GM23338 (cell line): ENCODE data around the gene SSB. TPM values are rescaled to one million over a fixed set of nuclear protein-coding genes. Genes with fewer than 3 reads are reported as not detected.

ENCODE experiments used
- ATAC-seq: fragments of 200-7000 bp; cut with Tn5 transposase; 3 replicates; pipeline ENCODE4 v1.9.1; 2020
- DNase-seq: peaks from one replicate; pipeline ENCODE4 v3.0.0-alpha.2; 2015; ENCODE audit warnings: low spot score
- H2AFZ ChIP-seq: fragments of 200-600 bp; sonication (generic); 2 replicates; pipeline ENCODE4 v1.8.0; 2016; ENCODE audit warnings: antibody characterized with exemption, mild to moderate bottlenecking, moderate library complexity
- H3F3A ChIP-seq: fragments of 200-600 bp; sonication (generic); replicated peaks from 2 replicates; pipeline ENCODE4 v1.8.0; 2017; ENCODE audit warnings: antibody characterized with exemption, mixed run types, low read depth
- H3K27ac ChIP-seq: fragments of 200-600 bp; sonication (generic); 2 replicates; pipeline ENCODE4 v1.6.1; 2016; ENCODE audit warnings: low read depth
- H3K27me3 ChIP-seq: fragments of 200-600 bp; sonication (generic); 2 replicates; pipeline ENCODE4 v1.8.0; 2016; ENCODE audit warnings: mild to moderate bottlenecking, mixed run types, moderate library complexity; ENCODE audit not compliant: insufficient read depth
- H3K36me3 ChIP-seq: fragments of 200-600 bp; sonication (generic); 2 replicates; pipeline ENCODE4 v1.8.0; 2016; ENCODE audit warnings: mild to moderate bottlenecking; ENCODE audit not compliant: insufficient read depth
- H3K4me1 ChIP-seq: fragments of 200-600 bp; sonication (generic); 2 replicates; pipeline ENCODE4 v1.8.0; 2016; ENCODE audit warnings: mild to moderate bottlenecking, moderate library complexity; ENCODE audit not compliant: insufficient read depth
- H3K4me2 ChIP-seq: fragments of 200-600 bp; sonication (generic); 2 replicates; pipeline ENCODE4 v1.7.1; 2017; ENCODE audit warnings: mixed run types
- H3K4me3 ChIP-seq: fragments of 200-600 bp; sonication (generic); 2 replicates; pipeline ENCODE4 v1.6.1; 2016; ENCODE audit warnings: mixed run types
- H3K79me2 ChIP-seq: fragments of 200-600 bp; sonication (generic); replicated peaks from 2 replicates; pipeline ENCODE4 v1.8.0; 2017; ENCODE audit warnings: mild to moderate bottlenecking; ENCODE audit not compliant: insufficient read depth
- H3K9me2 ChIP-seq: fragments of 200-600 bp; sonication (generic); 2 replicates; pipeline ENCODE4 v1.8.0; 2017; ENCODE audit not compliant: insufficient read depth
- H4K20me1 ChIP-seq: fragments of 200-600 bp; sonication (generic); replicated peaks from 2 replicates; pipeline ENCODE4 v1.8.0; 2017; ENCODE audit warnings: mild to moderate bottlenecking; ENCODE audit not compliant: insufficient read depth
- H3K27ac Mint-ChIP-seq: 2 replicates; pipeline ENCODE4 v1.8.0; 2020; ENCODE audit warnings: inconsistent platforms, mild to moderate bottlenecking, moderate library complexity, mixed read lengths
- H3K27me3 Mint-ChIP-seq: 3 replicates; pipeline ENCODE4 v1.8.0; 2022; ENCODE audit warnings: low read depth, mild to moderate bottlenecking, moderate library complexity, mixed read lengths, inconsistent platforms; ENCODE audit not compliant: insufficient read depth, poor library complexity
- H3K36me3 Mint-ChIP-seq: 3 replicates; pipeline ENCODE4 v1.8.0; 2021; ENCODE audit warnings: low read depth, mild to moderate bottlenecking, inconsistent platforms, moderate library complexity, mixed read lengths
- H3K4me1 Mint-ChIP-seq: 3 replicates; pipeline ENCODE4 v1.8.0; 2020; ENCODE audit warnings: mild to moderate bottlenecking, inconsistent platforms, mixed read lengths
- H3K4me3 Mint-ChIP-seq: 3 replicates; pipeline ENCODE4 v1.8.0; 2021; ENCODE audit warnings: moderate library complexity, mild to moderate bottlenecking, inconsistent platforms, mixed read lengths
- H3K9me3 Mint-ChIP-seq: 3 replicates; pipeline ENCODE4 v1.8.0; 2020; ENCODE audit warnings: moderate library complexity, mild to moderate bottlenecking, inconsistent platforms, mixed read lengths
- EZH2 ChIP-seq: fragments of 200-600 bp; sonication (generic); IDR thresholded peaks from one replicate; pipeline ENCODE4 v1.8.0; 2017; ENCODE audit warnings: antibody characterized with exemption, mild to moderate bottlenecking, low read depth; ENCODE audit not compliant: unreplicated experiment
- NANOG ChIP-seq: IDR thresholded peaks from 2 replicates; pipeline ENCODE4 v1.6.1; 2016; ENCODE audit warnings: antibody characterized with exemption, borderline replicate concordance
- POLR2AphosphoS5 ChIP-seq: IDR thresholded peaks from 2 replicates; pipeline ENCODE4 v1.6.1; 2016; ENCODE audit warnings: antibody characterized with exemption, low read depth
- ZNF114 ChIP-seq: fragments of 250-450 bp; sonication (Bioruptor Pico); IDR thresholded peaks from 2 replicates; pipeline ENCODE4 v1.5.0; 2020; ENCODE audit warnings: mild to moderate bottlenecking, moderate library complexity
- ZNF331 ChIP-seq: fragments of 250-450 bp; sonication (Bioruptor Pico); IDR thresholded peaks from 2 replicates; pipeline ENCODE4 v1.5.0; 2020; ENCODE audit warnings: low read depth, mild to moderate bottlenecking, moderate library complexity
- polyA plus RNA-seq: library from polyadenylated mRNA; unstranded; fragments of >200 nt; fragmentation: Nextera tagmentation; extraction: Ambion mirVana; gene quantifications from 2 replicates; pipeline ENCODE4 v1.2.1, GENCODE V29; 2016
- total RNA-seq: library from RNA; depleted of rRNA; stranded (reverse); fragments of >200 nt; shearing (Covaris generic); gene quantifications from 2 replicates; pipeline ENCODE4 v1.2.3, GENCODE V29; 2014; rRNA removed
- TF ChIP-seq, protein P1 (sequence below), 2 experiments: fragments of 200-600 bp in 1 of 2; sonication (generic) in 1 of 2; conservative IDR thresholded peaks; 2 replicates each; pipeline versions ENCODE4 v1.5.1 to v1.6.1; 2016 to 2017; ENCODE audit warnings: antibody characterized with exemption in 2 of 2, low read depth in 2 of 2, mild to moderate bottlenecking in 2 of 2, moderate library complexity in 1 of 2

The SSB gene
- total and polyA plus RNA-seq, 2 experiments from 2014 or later = 246 to 1,104 TPM

DNA sequence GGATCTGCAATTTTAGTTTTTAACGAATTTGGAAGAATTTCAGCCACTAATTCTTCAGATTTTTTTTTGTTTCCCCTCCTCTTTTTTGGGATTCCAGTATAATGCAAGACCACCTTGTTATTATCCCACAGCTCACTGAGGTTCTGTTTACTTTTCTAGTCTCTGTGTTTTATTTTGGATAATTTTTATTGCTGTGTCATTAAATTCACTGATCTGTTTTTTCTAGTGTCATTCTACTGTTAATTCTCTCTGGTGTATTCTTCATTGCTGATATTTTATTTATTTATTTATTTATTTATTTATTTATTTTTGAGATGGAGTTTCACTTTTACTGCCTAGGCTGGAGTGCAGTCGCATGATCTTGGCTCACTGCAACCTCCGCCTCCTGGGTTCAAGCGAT is 60.8 kb downstream of the SSB start (continued):
- TF ChIP-seq, protein P1, sequence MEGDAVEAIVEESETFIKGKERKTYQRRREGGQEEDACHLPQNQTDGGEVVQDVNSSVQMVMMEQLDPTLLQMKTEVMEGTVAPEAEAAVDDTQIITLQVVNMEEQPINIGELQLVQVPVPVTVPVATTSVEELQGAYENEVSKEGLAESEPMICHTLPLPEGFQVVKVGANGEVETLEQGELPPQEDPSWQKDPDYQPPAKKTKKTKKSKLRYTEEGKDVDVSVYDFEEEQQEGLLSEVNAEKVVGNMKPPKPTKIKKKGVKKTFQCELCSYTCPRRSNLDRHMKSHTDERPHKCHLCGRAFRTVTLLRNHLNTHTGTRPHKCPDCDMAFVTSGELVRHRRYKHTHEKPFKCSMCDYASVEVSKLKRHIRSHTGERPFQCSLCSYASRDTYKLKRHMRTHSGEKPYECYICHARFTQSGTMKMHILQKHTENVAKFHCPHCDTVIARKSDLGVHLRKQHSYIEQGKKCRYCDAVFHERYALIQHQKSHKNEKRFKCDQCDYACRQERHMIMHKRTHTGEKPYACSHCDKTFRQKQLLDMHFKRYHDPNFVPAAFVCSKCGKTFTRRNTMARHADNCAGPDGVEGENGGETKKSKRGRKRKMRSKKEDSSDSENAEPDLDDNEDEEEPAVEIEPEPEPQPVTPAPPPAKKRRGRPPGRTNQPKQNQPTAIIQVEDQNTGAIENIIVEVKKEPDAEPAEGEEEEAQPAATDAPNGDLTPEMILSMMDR (conservative IDR thresholded peaks at IDR 0.05; ENCODE audit: low read depth in 2 of 2) = no peak
- no peak for TF ChIP-seq ZNF331 (CRISPR knock-in tag)
- TF ChIP-seq EZH2 = no peak
- TF ChIP-seq POLR2AphosphoS5 = no peak
- TF ChIP-seq ZNF114 = no peak
- TF ChIP-seq NANOG = no peak

DNA sequence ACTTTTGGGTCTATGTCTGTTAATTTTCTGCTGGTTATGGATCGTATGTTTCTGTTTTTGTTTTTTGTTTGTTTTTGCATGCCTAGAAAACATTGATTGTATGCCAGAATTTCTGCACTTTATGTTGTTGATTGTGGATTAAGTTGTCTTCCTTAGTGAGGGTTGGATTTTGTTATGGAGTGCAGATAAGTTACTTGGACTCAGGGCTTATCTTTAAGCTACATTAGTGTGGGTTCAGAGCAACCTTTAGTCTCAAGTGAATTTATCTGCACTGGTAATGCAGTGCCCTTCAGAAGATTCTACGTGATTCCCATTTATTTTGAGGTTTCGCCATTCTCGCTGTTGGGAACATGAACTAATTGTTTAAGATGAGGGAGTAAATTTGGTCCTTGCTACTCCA is 61.5 kb downstream of the SSB start:
- peaks cover 19% of the 10 kb centered on the region for H3K4me1 Mint-ChIP-seq
- H3K4me3 ChIP-seq = no peak overlapping the region
- no peaks in the 10 kb centered on the region for H3F3A ChIP-seq
- H2AFZ ChIP-seq = no peak overlapping the region
- H4K20me1 ChIP-seq = no peaks in the 10 kb centered on the region
- H3K27me3 ChIP-seq = no peaks in the 10 kb centered on the region
- peaks cover 11% of the 10 kb centered on the region; the same call in 2 of the 3 replicates for H3K9me3 Mint-ChIP-seq
- no peak for TF ChIP-seq ZNF114
- TF ChIP-seq ZNF331 (CRISPR knock-in tag) = no peak
- H3K4me3 Mint-ChIP-seq = no peak overlapping the region
- ATAC-seq = no peak
- H3K9me2 ChIP-seq = 0 out of 2 replicates have a peak, but pooled peaks cover 5% of the 10 kb centered on the region
- no peak overlapping the region for H3K27ac ChIP-seq
- H3K27me3 Mint-ChIP-seq = no peaks in the 10 kb centered on the region
- H3K79me2 ChIP-seq = peaks cover 38% of the 10 kb centered on the region
- H3K36me3 Mint-ChIP-seq = peaks cover 21% of the 10 kb centered on the region; the same call in 2 of the 3 replicates
- H3K36me3 ChIP-seq = no peaks in the 10 kb centered on the region
- H3K4me1 ChIP-seq = peaks cover 13% of the 10 kb centered on the region; the same call in 1 of the 2 replicates
- no peak overlapping the region for H3K4me2 ChIP-seq
- DNase-seq = no peak
- H3K27ac Mint-ChIP-seq = no peak overlapping the region

Other genes starting within 250 kb of the SSB start
- gene FASTKD1, start 225.0 kb upstream of the SSB start, total RNA-seq = 49.0 and 74.8 TPM in 2 replicates
- gene FASTKD1, start 225.0 kb upstream of the SSB start, polyA plus RNA-seq = 53.3 and 65.5 TPM in 2 replicates
- gene PPIG, start 214.5 kb upstream of the SSB start, total RNA-seq = 38.8 and 40.7 TPM in 2 replicates
- gene PPIG, start 214.5 kb upstream of the SSB start, polyA plus RNA-seq = 117 and 157 TPM in 2 replicates
- gene CFAP210, start 104.5 kb upstream of the SSB start, total RNA-seq = 0.08 TPM in 1 of 2 replicates, not detected in the other
- 2.9 and 3.7 TPM in 2 replicates for gene CFAP210, start 104.5 kb upstream of the SSB start, polyA plus RNA-seq
- gene PHOSPHO2, start 104.4 kb upstream of the SSB start, total RNA-seq = 8.3 and 12.2 TPM in 2 replicates
- 6.6 and 8.7 TPM in 2 replicates for gene PHOSPHO2, start 104.4 kb upstream of the SSB start, polyA plus RNA-seq
- gene KLHL23, start 65.0 kb upstream of the SSB start, total RNA-seq = 46.5 and 50.5 TPM in 2 replicates
- 36.9 and 37.5 TPM in 2 replicates for gene KLHL23, start 65.0 kb upstream of the SSB start, polyA plus RNA-seq
- 74.8 and 82.6 TPM in 2 replicates for gene METTL5, start 26.0 kb downstream of the SSB start, total RNA-seq
- gene METTL5, start 26.0 kb downstream of the SSB start, polyA plus RNA-seq = 220 and 233 TPM in 2 replicates
- gene UBR3, start 28.6 kb downstream of the SSB start, total RNA-seq = 28.0 and 30.3 TPM in 2 replicates
- 10.7 and 12.4 TPM in 2 replicates for gene UBR3, start 28.6 kb downstream of the SSB start, polyA plus RNA-seq